Endothelial cell of umbilical vein (primary cell): ENCODE data around the gene C1QTNF2. TPM values are rescaled to one million over a fixed set of nuclear protein-coding genes. Genes with fewer than 3 reads are reported as not detected.

Experiments
- BruUV-seq: library from RNA; stranded (reverse); fragments of 400-500 nt; replicated peaks from 2 replicates; lab custom pipeline; 2021; lab: Mats Ljungman, UMichigan
- CTCF ChIA-PET: fragments of 300-600, 350-600 bp; sonication (Branson Sonifier 250); formaldehyde crosslinking; loops from one replicate; lab custom pipeline; 2021; ENCODE audit warnings: antibody characterized with exemption, inconsistent platforms; lab: Charles Lee
- POLR2A ChIA-PET: fragments of 300-600, 350-600 bp; sonication (Branson Sonifier 250); formaldehyde crosslinking; loops from one replicate; lab custom pipeline; 2021; ENCODE audit warnings: antibody characterized with exemption, inconsistent platforms; lab: Charles Lee
- DNase-seq: peaks from one replicate; pipeline ENCODE4 v3.0.0-alpha.2; 2011; ENCODE audit warnings: low read depth, low spot score
- FAIRE-seq: peaks from 2 replicates; lab custom pipeline; 2011; peaks lifted over from hg19 to GRCh38; lab: Jason Lieb, UNC
- H2AFZ ChIP-seq: 2 replicates; pipeline ENCODE4 v1.6.0; 2012; ENCODE audit warnings: low read depth, low read length, control low read depth, inconsistent platforms
- H3K27ac ChIP-seq: 2 replicates; pipeline ENCODE4 v1.5.1; 2011; ENCODE audit warnings: low read depth, mild to moderate bottlenecking, control low read depth, low read length, moderate library complexity; ENCODE audit not compliant: insufficient read depth
- H3K27me3 ChIP-seq, 2 experiments: 2 replicates each; pipeline versions ENCODE4 v1.6.0 to v1.6.1; 2011; ENCODE audit warnings: low read length in 2 of 2, mixed read lengths in 1 of 2; ENCODE audit not compliant: control insufficient read depth in 2 of 2, insufficient read depth in 2 of 2
- H3K36me3 ChIP-seq, 2 experiments: 2 replicates in 1 of 2; 3 replicates in 1 of 2; pipeline ENCODE4 v1.5.1; 2011; ENCODE audit warnings: low read length in 2 of 2, mild to moderate bottlenecking in 1 of 2, moderate library complexity in 1 of 2; ENCODE audit not compliant: control insufficient read depth in 2 of 2, insufficient read depth in 2 of 2; ENCODE audit errors: extremely low read depth in 1 of 2
- H3K4me1 ChIP-seq: 3 replicates; pipeline ENCODE4 v1.5.1; 2011; ENCODE audit warnings: mild to moderate bottlenecking, low read length; ENCODE audit not compliant: control insufficient read depth, insufficient read depth; ENCODE audit errors: extremely low read depth
- H3K4me2 ChIP-seq: 2 replicates; pipeline ENCODE4 v1.6.1; 2011; ENCODE audit warnings: low read length, control low read depth, mixed read lengths; ENCODE audit not compliant: insufficient read depth
- H3K4me3 ChIP-seq, 3 experiments: fragments of 200-600 bp in 1 of 3; sonication (generic), shearing (Covaris generic) in 1 of 3; replicated peaks in 1 of 3; 2 replicates each; pipeline ENCODE4 v1.5.1; 2011 to 2016; ENCODE audit warnings: control low read depth in 3 of 3, low read length in 3 of 3, mild to moderate bottlenecking in 2 of 3, inconsistent platforms in 1 of 3, low read depth in 1 of 3, moderate library complexity in 1 of 3; ENCODE audit not compliant: insufficient read depth in 1 of 3
- H3K79me2 ChIP-seq: 2 replicates; pipeline ENCODE4 v1.6.0; 2012; ENCODE audit warnings: low read length, inconsistent platforms; ENCODE audit not compliant: control insufficient read depth, insufficient read depth
- H3K9ac ChIP-seq: replicated peaks from 2 replicates; pipeline ENCODE3; 2011; ENCODE audit warnings: low read length, control low read depth; ENCODE audit not compliant: insufficient read depth; ENCODE audit errors: extremely low read depth
- H3K9me1 ChIP-seq: replicated peaks from 3 replicates; pipeline ENCODE4 v1.6.0; 2011; ENCODE audit warnings: mild to moderate bottlenecking, low read length; ENCODE audit not compliant: control insufficient read depth, insufficient read depth; ENCODE audit errors: extremely low read depth
- H3K9me3 ChIP-seq: replicated peaks from 2 replicates; pipeline ENCODE4 v1.5.1; 2012; ENCODE audit warnings: low read length, inconsistent platforms; ENCODE audit not compliant: control insufficient read depth, insufficient read depth
- H4K20me1 ChIP-seq: replicated peaks from 2 replicates; pipeline ENCODE3; 2011; ENCODE audit warnings: mild to moderate bottlenecking, low read length; ENCODE audit not compliant: control insufficient read depth, insufficient read depth; ENCODE audit errors: extremely low read depth
- EZH2 ChIP-seq: IDR thresholded peaks from 2 replicates; pipeline ENCODE4 v1.6.1; 2012; ENCODE audit warnings: borderline replicate concordance, low read depth, mild to moderate bottlenecking, moderate library complexity, low read length, inconsistent platforms; ENCODE audit not compliant: severe bottlenecking
- FOS ChIP-seq: IDR thresholded peaks from 2 replicates; pipeline ENCODE4 v1.6.1; 2011; ENCODE audit warnings: mild to moderate bottlenecking, low read length, moderate library complexity, borderline replicate concordance; ENCODE audit not compliant: insufficient read depth
- GATA2 ChIP-seq: IDR thresholded peaks from 2 replicates; pipeline ENCODE4 v1.7.0; 2011; ENCODE audit warnings: low read depth, mild to moderate bottlenecking, moderate library complexity, mixed read lengths, low read length; ENCODE audit not compliant: insufficient read length, insufficient read depth
- JUN ChIP-seq: IDR thresholded peaks from 2 replicates; pipeline ENCODE4 v1.6.1; 2011; ENCODE audit warnings: borderline replicate concordance, low read depth; ENCODE audit not compliant: insufficient read length, insufficient read depth
- MYC ChIP-seq: IDR thresholded peaks from one replicate; pipeline ENCODE4 v1.6.1; 2011; ENCODE audit warnings: mild to moderate bottlenecking, low read depth, low read length
- POLR2A ChIP-seq: IDR thresholded peaks from 2 replicates; pipeline ENCODE4 v1.6.1; 2012; ENCODE audit warnings: low read depth, mild to moderate bottlenecking, control low read depth, low read length
- POLR2AphosphoS5 ChIP-seq: IDR thresholded peaks from 2 replicates; pipeline ENCODE4 v1.6.1; 2012; ENCODE audit warnings: low read depth, mild to moderate bottlenecking, control low read depth, low read length, moderate library complexity; ENCODE audit not compliant: insufficient read depth
- dilution Hi-C: fragments of 300-500 bp; cut with MboI; formaldehyde crosslinking; loops from one replicate; pipeline ENCODE4 v1.15.0; 2019; ENCODE audit warnings: low sequenced_read_pairs; ENCODE audit not compliant: extremely low pct_ligation_motif_present
- intact Hi-C: fragments of 100-400 bp; cut with micrococcal nuclease; formaldehyde crosslinking; loops from one replicate; pipeline ENCODE4 v1.10.0; 2022
- polyA plus RNA-seq, 4 experiments: library from polyadenylated mRNA; depleted of rRNA in 3 of 4; stranded (reverse) in 3 of 4; unstranded in 1 of 4; fragments of >200 nt; gene quantifications; 2 replicates each; pipeline versions ENCODE4 v1.2.1 to v1.2.3, GENCODE V29; 2011 to 2012; ENCODE audit warnings: missing spikeins in 1 of 4
- total RNA-seq: library from RNA; stranded (reverse); gene quantifications from 2 replicates; pipeline ENCODE4 v1.2.3, GENCODE V29; 2021
- TF ChIP-seq, protein P1 (sequence below): IDR thresholded peaks from 2 replicates; pipeline ENCODE4 v1.6.1; 2011; ENCODE audit not compliant: insufficient read depth, insufficient read length
- TF ChIP-seq, protein P2 (sequence below), 2 donors: IDR thresholded peaks; 1 replicate in 1 of 2; 2 replicates in 1 of 2; pipeline ENCODE4 v1.5.1; 2011; ENCODE audit warnings: low read length in 2 of 2, mild to moderate bottlenecking in 2 of 2, moderate library complexity in 2 of 2, control low read depth in 1 of 2, inconsistent platforms in 1 of 2, low read depth in 1 of 2; ENCODE audit not compliant: insufficient read depth in 1 of 2; ENCODE audit errors: extremely low read depth in 1 of 2

C1QTNF2 gene
- total and polyA plus RNA-seq, 2 donors (not counting 3 experiments of a cell fraction or from before 2014, with no cell fraction given): 0.52 to 0.53 TPM

DNA sequence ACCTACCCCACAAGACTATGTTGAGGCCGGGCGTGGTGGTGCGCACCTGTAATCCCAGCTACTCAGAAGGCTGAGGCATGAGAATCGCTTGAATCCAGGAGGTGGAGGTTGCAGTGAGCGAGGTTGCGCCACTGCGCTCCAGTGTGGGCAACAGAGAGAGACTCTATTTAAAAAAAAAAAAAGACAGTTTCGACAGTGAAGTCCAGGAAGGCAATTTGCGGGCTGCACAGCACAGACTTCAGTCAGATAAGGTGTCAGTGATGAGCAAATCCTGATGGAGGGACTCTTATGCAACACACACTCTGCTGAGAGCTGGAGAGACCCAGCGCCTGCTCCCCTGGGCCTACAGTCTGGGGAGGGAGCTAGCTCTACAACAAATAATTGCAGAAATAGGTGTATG lies 72.2 kb downstream of the C1QTNF2 start:
- peaks cover 4% of the 10 kb centered on the region for H4K20me1 ChIP-seq
- no peaks in the 10 kb centered on the region for H3K9me1 ChIP-seq
- no peaks in the 10 kb centered on the region for H3K27me3 ChIP-seq
- intact Hi-C loops (no loop called here), dilution Hi-C loops (no loop called here)
- H2AFZ ChIP-seq: no peak overlapping the region
- H3K9me3 ChIP-seq: no peaks in the 10 kb centered on the region
- peaks cover 0 to 3% of the 10 kb centered on the region in 2 experiments for H3K36me3 ChIP-seq
- BruUV-seq: no TSS peak
- FAIRE-seq (no peak), DNase-seq (no peak)
- peaks cover 5% of the 10 kb centered on the region for H3K79me2 ChIP-seq
- no peak overlapping the region for H3K4me3 ChIP-seq
- H3K4me2 ChIP-seq: no peak overlapping the region
- ChIA-PET POLR2A (no interaction called here), CTCF (no interaction called here)
- H3K27ac ChIP-seq: no peak overlapping the region
- H3K9ac ChIP-seq: no peak overlapping the region
- H3K4me1 ChIP-seq: no peaks in the 10 kb centered on the region
- TF ChIP-seq JUN (no peak), FOS (no peak), GATA2 (no peak), EZH2 (no peak), POLR2A (no peak), MYC (no peak), POLR2AphosphoS5 (no peak)
- TF ChIP-seq, protein P1, sequence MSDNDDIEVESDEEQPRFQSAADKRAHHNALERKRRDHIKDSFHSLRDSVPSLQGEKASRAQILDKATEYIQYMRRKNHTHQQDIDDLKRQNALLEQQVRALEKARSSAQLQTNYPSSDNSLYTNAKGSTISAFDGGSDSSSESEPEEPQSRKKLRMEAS: no peak
- TF ChIP-seq, protein P2, sequence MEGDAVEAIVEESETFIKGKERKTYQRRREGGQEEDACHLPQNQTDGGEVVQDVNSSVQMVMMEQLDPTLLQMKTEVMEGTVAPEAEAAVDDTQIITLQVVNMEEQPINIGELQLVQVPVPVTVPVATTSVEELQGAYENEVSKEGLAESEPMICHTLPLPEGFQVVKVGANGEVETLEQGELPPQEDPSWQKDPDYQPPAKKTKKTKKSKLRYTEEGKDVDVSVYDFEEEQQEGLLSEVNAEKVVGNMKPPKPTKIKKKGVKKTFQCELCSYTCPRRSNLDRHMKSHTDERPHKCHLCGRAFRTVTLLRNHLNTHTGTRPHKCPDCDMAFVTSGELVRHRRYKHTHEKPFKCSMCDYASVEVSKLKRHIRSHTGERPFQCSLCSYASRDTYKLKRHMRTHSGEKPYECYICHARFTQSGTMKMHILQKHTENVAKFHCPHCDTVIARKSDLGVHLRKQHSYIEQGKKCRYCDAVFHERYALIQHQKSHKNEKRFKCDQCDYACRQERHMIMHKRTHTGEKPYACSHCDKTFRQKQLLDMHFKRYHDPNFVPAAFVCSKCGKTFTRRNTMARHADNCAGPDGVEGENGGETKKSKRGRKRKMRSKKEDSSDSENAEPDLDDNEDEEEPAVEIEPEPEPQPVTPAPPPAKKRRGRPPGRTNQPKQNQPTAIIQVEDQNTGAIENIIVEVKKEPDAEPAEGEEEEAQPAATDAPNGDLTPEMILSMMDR (IDR thresholded peaks at IDR 0.05; ENCODE audit: extremely low read depth in 1 of 2, insufficient read depth in 1 of 2, low read depth in 1 of 2, low read length in 2 of 2): no peak
